Right ventricle myocardium superior (tissue), 1 donor: ENCODE measurements around the gene PSD2. TPM values are rescaled to one million over a fixed set of nuclear protein-coding genes. Genes with fewer than 3 reads are reported as not detected.

Experiments used
- ATAC-seq: fragments of 200-7000 bp; cut with Tn5 transposase; one replicate; pipeline ENCODE4 v1.9.1; 2020; ENCODE audit warnings: mild to moderate bottlenecking; ENCODE audit not compliant: poor library complexity
- DNase-seq: peaks from one replicate; pipeline ENCODE4 v3.0.0-alpha.2; 2020
- intact Hi-C: fragments of 100-400 bp; cut with DNase I; formaldehyde crosslinking; loops from one replicate; pipeline ENCODE4 v1.11.2; 2022
- total RNA-seq: library from RNA; stranded (reverse); fragmentation: NEBNext Ultra II Directional; extraction: Animal tissue kit (Norgen Biotek cat#: 25700); gene quantifications from one replicate; pipeline ENCODE4 v1.2.1, GENCODE V29; 2021
- donor health status: DM: no; HTN: yes; CAD: no; lungs with severe emphysema.

The PSD2 gene
- total RNA-seq, 1 donor from 2014 or later = not detected

- ATAC-seq (no peak), DNase-seq (peak; percentile 38)
- intact Hi-C loops = no loop called here
Measured at GRCh38 chr5:139822553-139823425, 27.2 kb downstream of the PSD2 start.

GRCh38 chr5:139823757-139824355, 28.2 kb downstream of the PSD2 start:
- intact Hi-C loops = no loop called here
- ATAC-seq (no peak), DNase-seq (peak; percentile 7)

GRCh38 chr5:139825690-139826089, 30.1 kb downstream of the PSD2 start:
- DNase-seq = no peak
- intact Hi-C loops = no loop called here
- ATAC-seq = no peak

- ATAC-seq = no peak
- intact Hi-C loops = no loop called here
- no peak for DNase-seq
Measured at GRCh38 chr5:139828207-139828895, 32.7 kb downstream of the PSD2 start.

DNA sequence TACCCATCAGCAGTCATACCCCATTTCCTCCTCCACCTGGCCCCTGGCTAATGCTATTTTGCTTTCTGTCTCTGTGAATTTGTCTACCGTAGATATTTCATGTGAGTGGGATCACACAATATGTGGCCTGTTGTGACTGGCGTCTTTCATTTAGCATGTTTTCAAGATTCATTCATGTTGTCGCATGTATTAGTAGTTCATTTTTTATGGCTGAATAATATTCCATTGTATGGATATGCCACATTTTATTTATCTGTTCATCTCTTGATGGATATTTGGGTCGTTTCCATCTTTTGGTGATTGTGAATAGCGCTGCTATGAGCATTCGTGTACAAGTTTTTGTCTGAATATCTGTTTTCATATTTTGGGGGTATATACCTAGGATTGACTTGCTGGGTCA, 33.9 kb downstream of the PSD2 start:
- no peak for ATAC-seq
- DNase-seq = no peak
- intact Hi-C loops = no loop called here

DNA sequence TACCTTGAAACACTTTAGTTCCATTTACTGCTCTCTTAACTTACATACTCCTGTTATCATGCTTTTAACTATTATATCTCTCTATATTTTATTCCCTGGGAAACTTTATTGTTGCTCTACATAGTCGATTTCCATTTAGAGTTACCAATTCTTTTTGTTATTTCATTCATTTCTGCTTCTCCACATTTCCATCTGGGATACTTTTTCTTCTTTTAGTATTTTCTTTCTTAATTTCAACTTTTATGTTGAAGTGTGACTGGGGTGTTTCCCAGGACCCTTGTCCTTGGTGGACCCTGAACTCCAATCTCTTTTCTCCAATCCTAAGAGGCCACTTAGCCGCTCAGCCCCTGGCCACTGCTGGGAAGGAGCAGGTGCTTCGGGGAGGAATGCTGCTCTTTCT, 36.0 kb downstream of the PSD2 start:
- no peak for ATAC-seq
- no peak for DNase-seq
- intact Hi-C loops = no loop called here

- ATAC-seq (no peak), DNase-seq (no peak)
- intact Hi-C loops = no loop called here
Measured at GRCh38 chr5:139833525-139833924, 37.9 kb downstream of the PSD2 start.

- intact Hi-C loops = no loop called here
- ATAC-seq (no peak), DNase-seq (no peak)
Measured at GRCh38 chr5:139835656-139836055, 40.0 kb downstream of the PSD2 start.

DNA sequence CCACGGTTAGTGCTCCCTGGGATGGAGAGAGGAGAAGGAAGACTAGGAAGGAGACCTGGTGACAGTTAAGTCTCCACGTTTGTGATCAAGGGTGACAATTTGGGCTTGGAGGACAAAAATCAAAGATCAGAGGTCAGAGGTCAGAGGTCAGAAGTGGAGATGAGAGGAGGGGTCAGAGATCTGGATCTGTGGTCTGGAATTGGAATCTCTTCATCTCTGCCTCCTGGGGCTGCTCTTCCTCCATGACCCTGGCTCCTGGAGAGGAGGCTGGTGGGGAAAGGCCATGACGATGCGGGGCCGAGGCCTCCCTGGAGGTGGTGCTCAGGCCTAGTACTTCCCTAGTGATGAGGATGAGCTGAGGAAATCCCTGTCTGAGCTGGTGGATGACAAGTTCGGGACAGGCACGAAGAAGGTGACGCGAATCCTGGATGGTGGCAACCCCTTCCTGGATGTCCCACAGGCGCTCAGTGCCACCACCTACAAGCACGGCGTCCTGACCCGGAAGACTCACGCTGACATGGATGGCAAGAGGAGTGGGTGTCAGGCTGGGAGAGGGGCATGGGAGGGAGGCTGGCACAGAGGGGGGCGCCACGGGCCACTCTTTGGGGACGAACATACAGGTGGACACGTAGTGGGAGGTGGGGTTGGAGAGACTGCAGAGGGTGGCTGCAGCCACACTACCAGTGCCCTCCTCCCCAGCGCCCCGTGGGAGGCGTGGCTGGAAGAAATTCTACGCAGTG, 41.0 kb downstream of the PSD2 start:
- intact Hi-C loops = no loop called here

DNA sequence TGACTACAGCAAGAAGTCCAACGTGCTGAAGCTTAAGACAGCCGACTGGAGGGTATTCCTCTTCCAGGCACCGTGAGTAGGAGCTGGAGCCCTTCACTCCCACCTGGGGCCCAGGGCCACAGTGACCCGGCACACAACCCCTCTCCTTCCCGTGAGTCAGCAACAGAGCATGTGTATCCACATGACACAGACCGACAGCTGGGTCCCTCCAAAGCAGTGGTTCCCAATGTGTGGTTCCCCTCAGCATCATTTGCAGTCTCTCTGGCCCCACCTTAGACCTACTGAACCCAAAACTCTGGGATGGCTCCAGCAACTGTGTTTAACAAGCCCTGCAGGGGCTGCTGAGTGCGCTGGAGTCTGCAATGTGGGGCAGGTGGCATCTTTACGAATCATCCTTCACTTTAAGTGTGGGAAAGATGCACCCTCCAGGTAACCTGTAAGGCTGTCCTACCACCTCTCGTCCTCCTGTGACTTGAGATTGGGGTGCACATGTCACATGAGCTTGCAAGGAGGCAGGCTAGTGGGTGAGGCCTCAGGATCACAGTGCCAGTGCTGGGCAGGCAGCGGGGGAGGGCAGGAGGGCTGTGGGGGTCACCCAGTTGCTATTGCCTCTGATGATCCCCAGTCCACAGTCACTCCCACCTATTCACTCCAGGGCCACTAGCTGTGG, 42.2 kb downstream of the PSD2 start:
- no peak for ATAC-seq
- intact Hi-C loops = no loop called here

More for the DNA sequence above, 41.0 kb downstream of the PSD2 start:
- no peak for ATAC-seq
- no peak for DNase-seq

DNA sequence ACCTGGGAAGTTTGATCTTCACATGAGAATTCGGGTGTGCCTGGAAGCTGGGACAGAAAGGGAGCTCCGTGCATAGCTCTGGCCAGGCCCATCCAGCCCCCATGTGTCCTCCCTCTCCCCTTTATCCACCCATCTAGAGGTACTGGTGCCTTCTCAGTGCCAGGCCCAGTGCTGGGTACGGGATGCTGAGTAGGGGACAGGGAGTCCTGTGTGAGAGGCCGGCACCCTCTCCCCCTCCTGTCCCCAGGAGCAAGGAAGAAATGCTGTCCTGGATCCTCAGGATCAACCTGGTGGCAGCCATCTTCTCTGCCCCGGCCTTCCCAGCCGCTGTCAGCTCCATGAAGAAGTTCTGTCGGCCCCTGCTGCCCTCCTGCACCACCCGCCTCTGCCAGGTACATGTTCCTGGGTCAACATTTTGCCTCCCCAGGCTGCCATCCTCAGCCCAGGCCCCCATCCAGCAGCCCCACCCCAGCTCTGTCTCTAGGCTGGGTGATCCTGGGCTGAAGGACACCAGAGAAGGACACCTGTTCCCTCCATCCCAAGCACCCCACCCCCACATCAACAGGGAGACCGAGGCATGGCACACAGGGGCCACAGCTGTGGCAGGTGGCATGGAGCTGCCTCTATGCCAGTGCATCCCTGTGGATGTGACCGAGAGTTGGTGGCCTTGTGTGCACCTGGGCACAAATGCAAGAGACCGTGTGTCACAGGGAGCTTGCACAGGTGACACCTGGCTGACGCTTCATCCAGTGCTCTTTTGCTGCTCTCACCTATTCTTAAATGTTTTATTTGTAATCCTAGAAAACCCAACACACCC, 43.0 kb downstream of the PSD2 start:
- intact Hi-C loops = no loop called here
- ATAC-seq (no peak), DNase-seq (no peak)

More for the DNA sequence above, 42.2 kb downstream of the PSD2 start:
- no peak for DNase-seq

DNA sequence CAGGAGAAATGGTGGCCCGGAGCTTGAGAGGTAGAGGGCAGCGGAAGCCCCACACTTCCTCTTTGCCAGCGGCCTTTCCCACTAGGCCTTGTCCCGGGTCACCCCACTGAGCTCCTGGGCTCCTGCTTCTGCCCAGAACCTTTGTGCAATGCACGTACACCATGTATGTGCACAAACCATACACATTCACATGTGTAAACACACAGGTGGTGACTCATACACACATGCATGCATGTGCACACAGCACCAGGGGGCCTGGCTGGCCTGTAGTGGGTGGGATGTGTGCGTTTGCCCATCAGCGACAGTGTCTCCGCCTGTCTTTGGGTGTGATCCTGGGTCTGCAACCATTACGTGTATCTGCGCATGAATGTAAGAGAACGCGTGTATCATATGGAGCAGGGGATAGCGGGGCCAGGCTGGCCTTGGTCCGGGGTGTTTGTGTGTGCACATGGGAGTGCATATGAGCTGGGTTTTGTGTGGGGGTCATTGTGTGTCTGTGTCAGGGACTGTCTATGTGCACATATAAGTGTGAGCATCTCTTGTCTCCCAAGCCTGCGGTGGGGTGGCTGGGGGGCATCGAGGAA, 43.7 kb downstream of the PSD2 start:
- ATAC-seq (no peak), DNase-seq (no peak)
- intact Hi-C loops = no loop called here

DNA sequence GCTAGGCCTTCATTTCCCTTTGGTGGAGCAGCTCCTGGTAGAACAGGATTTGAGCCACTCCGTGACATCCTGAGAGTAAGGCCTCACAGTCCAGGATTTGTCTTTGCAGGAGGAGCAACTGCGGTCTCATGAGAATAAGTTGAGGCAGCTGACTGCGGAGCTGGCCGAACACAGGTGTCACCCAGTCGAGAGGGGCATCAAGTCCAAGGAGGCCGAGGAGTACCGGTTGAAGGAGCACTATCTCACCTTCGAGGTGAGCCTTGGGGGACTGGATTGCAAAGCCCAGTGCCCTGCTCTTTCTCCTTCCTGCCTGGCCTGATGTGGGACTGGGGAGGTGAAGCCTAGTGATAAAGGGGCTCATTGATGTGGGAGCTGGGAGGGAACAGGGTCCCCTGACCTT, 44.3 kb downstream of the PSD2 start:
- ATAC-seq (no peak), DNase-seq (no peak)
- intact Hi-C loops = no loop called here

GRCh38 chr5:139841549-139841948, 45.9 kb downstream of the PSD2 start:
- intact Hi-C loops = no loop called here
- no peak for ATAC-seq
- DNase-seq = no peak

GRCh38 chr5:139842321-139842720, 46.7 kb downstream of the PSD2 start:
- DNase-seq (no peak), ATAC-seq (no peak)
- intact Hi-C loops = no loop called here

DNA sequence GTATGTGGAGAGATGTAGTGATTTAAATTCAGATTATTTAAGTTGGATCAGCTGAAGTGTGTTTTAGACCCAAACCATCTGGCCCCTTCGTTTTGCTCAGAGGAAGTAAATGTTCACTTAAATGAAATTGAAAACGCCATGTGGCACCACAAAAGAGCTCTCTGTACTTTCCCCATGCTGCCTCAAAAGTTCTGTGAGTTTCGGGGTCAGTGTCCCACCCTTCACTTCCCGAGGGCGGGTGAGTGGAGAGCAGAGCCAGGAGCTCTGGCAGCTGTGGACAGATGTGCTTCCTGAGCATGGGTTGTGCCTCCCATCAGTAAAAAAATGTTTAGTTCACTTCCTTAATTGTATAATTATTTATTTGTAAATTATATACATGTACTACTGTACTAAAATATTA, 48.4 kb downstream of the PSD2 start:
- no peak for DNase-seq
- intact Hi-C loops = no loop called here
- ATAC-seq = no peak

- intact Hi-C loops = no loop called here
- no peak for ATAC-seq
Measured at GRCh38 chr5:139844472-139845145, 49.0 kb downstream of the PSD2 start.

More at GRCh38 chr5:139844472-139845145, 49.0 kb downstream of the PSD2 start:
- peak; percentile 83 for DNase-seq
